ENCODE data around the gene SRC.
"Not testable (repeated sequence)": the region's sequence is repeated elsewhere in the genome, so short reads cannot be mapped to it uniquely, and the experiment has no call there.

Gene SRC

DNA sequence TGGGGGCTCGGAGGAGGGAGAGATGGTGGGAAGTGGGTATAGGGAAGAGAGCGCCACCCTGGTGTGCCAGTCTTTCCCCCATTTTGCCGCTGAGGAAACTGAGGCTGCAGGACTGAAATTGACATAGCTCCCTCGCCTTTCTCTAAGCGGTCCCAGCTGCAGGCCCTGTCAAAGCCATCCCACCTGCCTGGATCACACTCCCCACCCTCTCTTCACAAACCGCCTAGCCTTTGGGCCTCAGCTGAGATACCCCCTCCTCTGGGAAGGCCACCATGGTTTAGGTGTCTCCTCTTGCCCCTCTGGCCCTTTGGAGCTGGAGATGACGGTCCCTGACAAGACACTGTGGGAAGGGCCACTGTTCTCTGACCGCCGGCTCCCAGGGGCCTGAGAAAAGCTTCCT is 16.9 kb downstream of the SRC start:
- no peak for DNase-seq (ENCODE audit: low read depth, low spot score)

DNA sequence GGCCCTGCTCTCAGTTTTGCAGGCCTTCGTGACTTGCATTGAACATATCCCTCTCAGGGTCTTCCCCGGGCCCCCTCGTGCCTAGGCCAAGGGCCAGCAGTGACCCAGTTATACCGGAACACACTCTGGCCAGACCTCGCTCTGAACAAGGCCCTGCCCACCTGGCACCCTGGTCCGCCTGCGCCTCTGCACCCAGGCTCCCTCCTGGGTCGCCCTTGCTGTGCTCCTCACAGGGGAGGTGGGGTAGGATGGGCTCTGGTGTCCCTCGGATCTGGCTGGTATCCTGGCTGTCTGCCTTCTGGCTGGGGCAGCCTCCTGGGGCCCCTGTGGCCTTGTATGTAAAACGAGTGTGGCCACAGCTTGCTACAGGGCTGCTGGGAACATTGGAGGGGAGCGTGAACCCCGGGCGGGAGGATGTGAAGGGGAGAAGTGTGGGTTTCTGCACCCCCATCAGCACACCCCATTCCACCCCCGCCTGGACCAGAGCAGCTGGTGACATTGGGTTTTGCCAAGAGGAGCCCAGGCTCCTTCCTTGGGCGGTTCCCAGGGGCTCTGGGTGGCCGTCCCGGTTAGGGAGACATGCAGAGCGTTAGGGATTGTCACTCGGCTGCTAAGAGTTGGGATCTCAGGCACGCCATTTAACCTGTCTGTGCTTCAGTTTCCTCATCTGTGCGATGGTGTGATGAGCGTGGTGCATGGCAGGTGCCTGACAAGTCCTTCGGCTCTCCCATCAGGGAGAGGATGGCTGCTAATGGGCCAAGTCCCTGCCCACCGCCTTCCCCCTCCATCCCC is 17.5 kb downstream of the SRC start:
- no peak for DNase-seq (ENCODE audit: low read depth, low spot score)

DNA sequence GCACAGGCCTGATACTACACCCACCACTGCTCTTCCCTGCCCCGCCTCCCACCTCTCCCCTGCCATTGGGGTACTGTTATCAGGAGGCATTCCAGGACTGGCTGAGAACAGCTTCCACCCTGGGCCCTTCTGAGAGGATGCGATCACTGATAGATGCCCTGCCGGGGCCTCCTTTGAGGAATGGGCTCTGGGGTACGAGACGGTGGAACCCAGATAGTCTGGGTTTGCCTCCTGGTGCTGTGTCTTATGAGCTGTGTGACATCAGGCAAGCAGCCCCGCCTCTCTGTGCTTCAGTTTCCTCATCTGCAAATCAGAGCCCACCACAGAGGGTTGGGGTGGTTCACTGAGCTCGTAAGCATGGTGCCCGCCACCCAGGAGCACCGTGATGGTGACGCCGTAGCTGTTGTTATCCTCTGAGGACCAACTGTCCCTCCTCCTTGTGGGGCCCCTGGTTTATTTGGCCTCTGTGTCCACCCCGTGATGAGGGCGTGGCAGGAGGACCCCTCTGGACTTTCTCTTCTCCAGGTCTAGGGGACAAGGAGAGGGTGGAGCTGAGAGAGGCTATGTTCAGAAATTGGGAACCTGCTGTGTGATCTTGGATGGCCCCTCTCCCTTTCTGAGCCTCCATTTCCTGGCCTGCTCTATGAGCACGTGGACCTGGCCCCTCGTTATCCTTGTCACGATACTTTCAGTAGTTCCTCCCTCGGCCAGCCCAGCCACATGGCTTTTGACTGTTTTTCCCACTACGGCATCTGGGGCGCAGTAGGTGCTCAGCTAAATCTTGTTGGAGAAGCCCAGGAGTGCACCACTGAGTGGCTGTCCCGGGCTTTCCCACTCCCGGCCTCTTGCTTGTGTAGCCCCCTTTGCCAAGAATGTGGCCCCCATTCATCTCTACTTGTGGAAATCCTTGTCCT is 18.3 kb downstream of the SRC start:
- DNase-seq (ENCODE audit: low read depth, low spot score): no peak

DNA sequence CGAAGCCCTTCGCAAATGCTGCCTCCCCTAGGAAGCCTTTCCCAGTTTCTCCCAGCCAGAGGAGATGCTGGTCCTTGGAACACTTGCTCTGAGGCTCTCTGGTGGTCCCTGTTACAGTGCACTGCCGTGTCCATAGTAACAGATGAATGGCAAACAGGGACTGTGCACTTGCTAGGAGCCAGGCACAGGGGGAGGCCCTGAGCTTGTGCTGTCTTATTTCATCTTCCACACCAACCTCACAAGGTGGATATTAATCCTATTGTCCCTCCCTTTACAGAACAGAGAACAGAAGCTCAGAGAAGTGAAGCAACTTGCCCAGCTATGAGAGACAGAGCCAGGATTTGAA is 19.0 kb downstream of the SRC start:
- DNase-seq (ENCODE audit: low read depth, low spot score): no peak

DNA sequence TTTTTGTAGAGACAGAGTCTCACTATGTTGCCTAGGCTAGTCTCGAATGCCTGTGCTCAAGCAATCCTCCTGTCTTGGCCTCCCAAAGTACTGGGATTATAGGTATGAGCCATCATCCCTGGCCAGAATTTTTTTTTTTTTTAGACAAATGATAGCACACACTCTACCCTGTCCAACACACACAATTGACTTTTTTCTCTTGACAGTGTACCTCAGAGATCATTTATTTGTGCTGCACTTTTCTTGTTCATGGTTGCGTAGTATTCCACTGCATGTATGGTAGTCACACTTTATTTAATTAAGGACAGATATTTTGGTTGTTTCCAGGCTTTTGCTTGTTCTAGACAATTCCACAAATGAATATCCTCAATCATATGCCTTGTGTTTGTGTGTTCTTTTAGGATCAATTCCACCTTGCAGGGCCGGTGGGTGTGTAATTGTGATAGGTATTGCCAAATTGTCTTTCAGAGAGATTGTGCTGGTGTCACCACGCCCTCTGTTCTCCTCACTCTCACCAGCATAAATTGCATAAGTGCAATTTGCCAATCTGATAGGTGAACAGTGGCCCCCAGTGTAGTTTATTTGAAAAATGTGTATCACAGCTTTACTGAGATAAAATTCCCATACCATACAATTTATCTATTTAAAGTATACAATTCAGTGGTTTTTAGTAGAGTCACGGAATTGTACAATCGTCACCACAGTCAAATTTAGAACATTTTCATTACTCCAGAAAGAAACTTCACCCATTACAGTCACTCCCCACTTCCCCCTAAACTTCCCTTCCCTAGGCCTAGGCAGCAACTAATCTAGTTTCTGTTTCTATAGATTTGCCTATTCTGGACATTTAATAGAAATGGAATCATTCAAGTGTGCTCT is 20.1 kb downstream of the SRC start:
- no peak for DNase-seq (ENCODE audit: low read depth, low spot score)

DNA sequence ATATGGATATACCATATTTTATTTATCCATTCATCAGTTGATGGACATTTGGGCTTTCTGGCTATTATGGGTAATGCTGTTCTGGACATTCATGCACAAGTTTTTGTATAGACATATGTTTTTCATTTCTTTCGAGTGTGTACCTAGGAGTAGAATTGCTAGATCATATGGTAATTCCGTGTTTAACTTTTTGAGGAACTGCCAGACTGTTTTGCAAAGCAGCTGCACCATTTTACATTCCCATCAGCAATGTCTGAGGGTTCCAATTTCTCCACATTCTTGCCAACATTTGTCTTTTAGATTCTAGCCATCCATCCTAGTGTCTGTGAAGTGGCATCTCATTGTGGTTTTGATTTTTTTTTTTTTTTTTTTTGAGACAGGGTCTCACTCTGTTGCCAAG is 20.8 kb downstream of the SRC start:
- DNase-seq (ENCODE audit: low read depth, low spot score): no peak

DNA sequence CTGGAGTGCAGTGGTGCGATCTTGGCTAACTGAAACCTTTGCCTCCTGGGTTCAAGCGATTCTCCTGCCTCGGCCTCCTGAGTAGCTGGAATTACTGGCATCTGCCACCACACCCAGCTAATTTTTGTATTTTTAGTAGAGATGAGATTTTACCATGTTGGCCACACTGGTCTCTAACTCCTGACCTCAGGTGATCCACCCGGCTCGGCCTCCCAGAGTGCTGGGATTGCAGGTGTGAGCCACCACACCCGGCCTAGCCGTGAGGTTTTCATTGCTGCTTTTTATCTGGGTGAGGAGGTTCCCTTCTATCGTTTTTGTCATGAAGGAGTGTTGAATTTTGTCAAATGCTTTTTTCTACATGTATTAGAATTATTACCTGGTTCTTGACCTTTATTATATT is 23.9 kb downstream of the SRC start:
- DNase-seq (ENCODE audit: low read depth, low spot score): no peak

DNA sequence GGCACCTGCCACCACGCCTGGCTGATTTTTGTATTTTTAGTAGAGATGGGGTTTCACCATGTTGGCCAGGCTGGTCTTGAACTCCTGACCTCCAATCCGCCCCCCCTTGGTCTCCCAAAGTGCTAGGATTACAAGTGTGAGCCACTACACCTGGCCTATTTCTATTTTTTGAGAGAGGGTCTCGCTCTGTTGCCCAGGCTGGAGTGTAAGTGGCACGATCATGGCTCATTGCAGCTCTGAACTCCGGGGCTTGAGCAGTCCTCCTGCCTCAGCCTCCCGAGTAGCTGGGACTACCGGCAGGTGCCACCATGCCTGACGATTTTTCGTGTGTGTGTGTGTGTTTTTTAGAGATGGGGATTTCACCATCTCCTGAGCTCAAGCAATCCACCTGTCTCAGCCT is 25.9 kb downstream of the SRC start:
- DNase-seq (ENCODE audit: low read depth, low spot score): not testable (repeated sequence)

DNA sequence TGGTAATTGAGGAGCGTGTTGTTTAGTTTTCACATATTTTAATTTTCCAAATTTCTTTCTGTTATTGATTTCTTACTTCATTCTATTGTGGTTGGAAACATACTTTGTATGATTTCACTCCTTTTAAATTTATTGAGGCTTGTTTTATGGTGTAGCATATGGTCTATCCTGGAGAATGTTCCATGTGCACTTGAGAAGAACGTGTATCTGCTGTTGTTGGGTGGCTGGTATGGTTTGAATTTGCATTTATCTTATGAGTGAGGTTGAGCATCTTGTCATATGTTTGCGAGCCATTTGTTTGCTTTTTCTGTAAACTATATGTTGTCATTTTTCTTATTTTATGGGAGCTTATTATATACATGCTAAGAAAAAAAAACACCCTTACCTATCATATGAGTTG is 26.5 kb downstream of the SRC start:
- no peak for DNase-seq (ENCODE audit: low read depth, low spot score)

DNA sequence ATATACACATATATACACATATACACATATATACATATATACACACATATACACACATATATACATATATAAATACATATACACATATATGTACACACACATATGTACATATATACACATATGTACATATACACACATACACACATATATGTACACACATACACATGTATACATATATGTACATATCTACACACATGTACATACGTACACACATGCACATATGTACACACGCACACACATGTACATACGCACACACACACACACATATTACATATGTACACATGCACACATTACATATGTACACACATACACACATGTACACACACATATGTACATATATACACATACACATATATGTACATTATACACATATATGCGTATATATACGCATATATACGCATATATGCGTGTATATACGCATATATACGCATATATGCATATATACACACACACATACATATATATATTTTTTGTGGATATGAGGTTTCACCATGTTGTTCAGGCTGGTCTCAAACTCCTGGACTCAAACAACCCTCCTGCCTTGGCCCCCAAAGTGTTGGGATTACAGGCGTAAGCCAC is 27.2 kb downstream of the SRC start:
- no peak for DNase-seq (ENCODE audit: low read depth, low spot score)

DNA sequence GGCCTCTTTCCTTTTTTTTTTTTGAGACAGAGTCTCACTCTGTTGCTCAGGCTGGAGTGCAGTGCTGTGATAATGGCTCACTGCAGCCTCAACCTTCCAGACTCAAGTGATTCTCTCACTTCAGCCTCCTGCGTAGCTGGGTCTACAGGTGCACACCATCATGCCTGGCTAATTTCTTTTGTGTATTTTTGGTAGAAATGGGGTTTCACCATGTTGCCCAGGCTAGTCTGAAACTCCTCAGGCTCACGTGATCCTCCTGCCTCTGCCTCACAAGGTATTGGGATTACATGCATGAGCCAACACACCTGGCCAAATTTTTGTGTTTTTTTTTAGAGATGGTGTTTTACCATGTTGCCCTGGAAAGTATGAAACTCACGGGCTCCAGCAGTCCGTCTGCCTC is 29.3 kb downstream of the SRC start:
- no peak for DNase-seq (ENCODE audit: low read depth, low spot score)

DNA sequence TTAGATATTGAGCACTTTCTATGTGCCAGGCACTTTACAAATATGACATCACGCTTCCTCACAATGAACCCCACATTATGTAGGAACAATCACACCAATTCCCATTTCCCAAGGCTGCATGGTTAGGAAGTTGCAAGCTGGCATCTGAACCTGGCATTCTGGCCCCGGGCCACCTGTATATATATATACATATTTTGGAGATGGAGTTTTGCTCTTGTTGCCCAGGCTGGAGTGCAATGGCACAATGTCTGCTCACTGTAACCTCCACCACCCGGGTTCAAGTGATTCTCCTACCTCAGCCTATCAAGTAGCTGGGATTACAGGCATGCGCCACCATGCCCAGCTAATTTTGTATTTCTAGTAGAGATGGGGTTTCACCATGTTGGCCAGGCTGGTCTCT is 30.4 kb downstream of the SRC start:
- DNase-seq (ENCODE audit: low read depth, low spot score): no peak

DNA sequence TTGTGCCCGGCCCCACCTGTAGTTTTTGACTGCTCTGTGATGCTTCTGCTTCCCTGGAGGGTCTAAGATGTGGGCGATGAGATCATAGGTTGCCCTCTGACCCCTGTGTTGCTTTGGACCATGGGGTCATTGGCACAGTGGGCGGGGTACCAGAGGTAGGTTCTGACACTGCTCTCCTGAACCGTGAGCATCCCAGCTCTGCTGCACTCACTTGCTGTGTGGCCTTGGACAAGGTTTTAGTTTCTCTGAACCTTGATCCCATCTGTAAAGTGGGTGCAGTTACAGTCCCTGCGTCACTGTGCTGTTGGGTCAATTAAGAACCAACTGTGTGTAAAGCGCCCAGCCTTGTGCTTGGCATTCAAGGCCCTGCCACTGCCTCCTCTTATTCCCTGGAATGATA is 30.9 kb downstream of the SRC start:
- no peak for DNase-seq (ENCODE audit: low read depth, low spot score)

DNA sequence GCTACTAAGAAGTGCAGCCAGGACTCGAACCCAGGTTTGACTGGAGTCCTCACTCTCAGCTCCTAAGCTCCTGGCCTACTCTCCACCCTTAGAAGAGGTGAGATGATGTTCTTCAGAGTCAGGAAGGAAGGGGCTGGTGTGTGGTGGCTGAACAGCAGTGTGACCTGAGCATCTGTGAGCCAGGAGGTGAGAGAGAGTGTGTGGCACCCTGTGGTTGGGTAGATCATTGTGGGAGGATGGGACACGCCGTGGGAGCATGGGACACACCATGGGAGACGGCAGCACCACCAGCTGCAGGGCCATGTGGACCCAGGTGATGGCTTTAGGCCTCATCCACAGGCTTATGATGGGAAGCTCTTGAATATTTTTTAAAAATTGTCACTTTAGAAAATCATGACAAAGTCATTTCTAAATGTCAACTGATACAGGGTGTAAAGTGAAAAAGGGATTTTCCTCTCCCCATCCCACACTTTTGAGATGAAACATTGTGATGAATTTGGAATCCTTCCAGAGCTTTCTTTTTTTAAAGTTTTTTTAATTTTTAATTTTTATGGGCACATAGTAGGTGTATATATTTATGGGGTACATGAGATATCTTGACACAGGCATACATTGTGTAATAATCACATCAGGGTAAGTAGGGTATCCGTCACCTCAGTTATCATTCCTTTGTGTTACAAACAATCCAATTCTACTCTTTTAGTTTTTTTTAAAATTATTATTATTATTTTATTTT is 31.6 kb downstream of the SRC start:
- DNase-seq (ENCODE audit: low read depth, low spot score): no peak

DNA sequence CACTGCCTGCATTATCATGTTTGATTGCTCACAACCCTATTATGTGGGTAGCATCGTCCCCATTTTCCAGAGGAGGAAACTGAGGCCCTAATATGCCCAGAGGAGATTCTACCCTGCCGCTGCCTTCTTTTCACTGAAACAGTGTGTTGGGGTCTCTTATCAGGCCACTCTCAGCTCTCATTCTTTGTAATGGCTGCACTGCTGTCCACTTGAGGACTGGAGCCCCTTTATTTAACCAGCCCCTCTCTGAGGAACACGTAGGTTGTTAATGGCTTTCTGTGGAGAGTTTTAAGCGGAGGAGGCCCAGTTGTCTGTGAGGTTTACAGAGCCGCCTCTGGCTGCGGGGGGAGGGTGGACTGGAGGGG is 32.5 kb downstream of the SRC start:
- no peak for DNase-seq (ENCODE audit: low read depth, low spot score)

DNA sequence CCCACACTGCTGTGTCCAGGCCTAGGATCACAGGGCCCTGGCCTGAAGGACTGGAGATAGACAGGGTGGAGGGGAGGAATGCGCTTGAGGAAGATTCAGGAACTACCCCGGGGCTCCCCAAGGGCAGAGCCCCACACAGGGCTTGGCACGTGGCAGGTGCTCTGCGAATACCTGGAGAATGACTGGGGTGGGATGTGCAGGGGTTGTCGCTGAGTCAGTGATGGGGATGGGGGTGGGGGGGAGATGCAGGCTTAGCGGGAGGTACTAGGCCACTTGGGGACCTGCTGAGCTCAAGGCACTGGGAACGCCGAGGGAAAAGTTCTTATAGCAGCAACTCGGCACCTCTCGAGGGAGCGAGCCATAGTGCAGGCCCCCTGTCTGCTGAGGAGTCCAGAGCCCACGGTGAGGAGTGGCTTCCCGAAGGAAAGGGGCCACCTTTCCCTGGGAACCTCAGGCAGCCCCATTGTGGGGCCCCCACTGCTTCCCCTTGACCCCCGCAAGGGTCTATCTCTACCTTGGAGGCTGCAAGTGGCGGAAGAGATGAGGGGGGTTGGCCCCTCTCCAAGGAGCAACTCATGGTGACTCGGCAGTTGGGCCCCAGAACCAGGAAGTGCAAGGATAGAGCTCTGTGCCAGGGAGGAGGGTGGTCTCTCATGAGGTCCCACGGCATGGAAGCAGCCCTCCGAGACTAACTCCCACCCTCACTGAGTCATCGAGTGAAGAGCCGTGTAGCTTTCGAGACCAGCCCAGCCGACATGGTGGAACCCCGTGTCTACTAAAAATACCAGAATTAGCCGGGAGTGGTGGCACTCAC is 33.1 kb downstream of the SRC start:
- DNase-seq (ENCODE audit: low read depth, low spot score): no peak

DNA sequence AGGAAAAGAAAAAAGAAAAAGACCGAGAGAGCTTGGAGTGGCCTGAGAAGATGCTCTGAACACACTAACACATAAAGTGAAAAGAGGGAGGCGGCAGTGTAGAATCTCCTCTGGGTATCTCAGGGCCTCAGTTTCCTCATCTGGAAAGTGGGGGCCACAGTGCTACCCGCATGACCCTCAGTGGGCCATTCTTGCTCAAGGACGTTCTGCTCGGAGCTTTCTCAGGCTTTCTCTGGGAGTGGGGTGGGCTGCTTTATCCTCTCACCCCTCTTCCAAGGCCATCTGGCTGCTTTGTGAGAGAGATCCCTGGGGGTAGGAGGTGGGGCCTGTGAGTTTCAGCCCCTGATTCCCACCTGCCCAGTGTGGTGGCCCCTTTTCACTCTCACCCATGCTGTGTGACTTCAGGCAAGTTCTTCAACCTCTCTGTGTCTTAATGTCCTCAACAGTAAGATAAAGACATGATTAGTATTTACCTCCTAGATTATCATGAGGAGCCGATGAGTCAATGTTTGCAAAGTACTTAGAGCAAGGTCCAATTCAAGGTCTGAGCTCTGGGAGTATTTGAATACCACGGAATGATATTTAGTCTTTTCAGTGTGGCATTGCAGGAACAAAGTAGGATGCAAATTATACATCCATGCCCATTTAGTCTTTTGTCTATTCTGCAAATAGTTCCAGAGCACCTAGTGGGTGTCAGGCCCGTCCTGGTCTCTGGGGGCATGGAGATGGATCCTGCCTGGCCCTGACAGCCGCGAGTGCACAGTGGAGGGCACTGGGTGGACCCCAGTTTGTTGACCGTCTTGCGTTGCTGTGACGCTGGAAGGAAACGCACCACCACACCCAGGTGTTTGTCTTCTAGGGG is 34.3 kb downstream of the SRC start:
- no peak for DNase-seq (ENCODE audit: low read depth, low spot score)

DNA sequence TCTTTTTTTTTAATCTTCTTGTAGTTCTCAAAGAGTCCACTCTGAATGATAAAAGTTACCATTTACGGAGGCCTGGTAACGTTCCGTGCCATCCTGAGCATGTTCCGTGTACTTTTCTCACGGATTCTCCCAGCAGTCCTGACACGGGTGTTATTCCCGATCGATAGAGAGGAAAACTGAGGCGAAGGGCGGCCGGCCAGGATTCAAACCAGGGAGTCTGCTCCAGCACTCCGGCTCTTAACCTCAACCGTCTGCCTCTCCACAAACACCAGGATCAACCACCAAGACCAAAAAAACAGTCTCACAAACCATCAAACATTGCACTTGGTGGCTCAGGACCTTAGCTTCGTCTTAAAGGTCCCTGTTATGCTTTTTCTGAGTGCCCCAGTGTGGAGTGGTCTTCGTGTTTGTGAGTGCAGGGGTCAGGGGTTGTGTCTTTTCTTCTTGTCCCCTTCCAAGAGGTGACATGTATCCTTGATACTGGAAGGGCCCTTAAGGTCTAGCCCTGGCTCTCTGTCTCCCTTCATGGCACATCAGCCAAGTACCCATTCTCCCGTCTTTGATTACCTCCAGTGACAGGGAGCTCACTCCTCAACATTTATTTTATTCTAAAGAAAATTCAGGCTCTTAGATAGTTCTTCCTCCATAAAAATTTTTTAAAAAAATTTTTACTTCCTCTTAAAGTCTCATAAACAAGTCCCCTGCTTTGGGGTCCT is 35.1 kb downstream of the SRC start:
- no peak for DNase-seq (ENCODE audit: low read depth, low spot score)
